ENCODE results near the gene KIT.

The KIT gene

DNA sequence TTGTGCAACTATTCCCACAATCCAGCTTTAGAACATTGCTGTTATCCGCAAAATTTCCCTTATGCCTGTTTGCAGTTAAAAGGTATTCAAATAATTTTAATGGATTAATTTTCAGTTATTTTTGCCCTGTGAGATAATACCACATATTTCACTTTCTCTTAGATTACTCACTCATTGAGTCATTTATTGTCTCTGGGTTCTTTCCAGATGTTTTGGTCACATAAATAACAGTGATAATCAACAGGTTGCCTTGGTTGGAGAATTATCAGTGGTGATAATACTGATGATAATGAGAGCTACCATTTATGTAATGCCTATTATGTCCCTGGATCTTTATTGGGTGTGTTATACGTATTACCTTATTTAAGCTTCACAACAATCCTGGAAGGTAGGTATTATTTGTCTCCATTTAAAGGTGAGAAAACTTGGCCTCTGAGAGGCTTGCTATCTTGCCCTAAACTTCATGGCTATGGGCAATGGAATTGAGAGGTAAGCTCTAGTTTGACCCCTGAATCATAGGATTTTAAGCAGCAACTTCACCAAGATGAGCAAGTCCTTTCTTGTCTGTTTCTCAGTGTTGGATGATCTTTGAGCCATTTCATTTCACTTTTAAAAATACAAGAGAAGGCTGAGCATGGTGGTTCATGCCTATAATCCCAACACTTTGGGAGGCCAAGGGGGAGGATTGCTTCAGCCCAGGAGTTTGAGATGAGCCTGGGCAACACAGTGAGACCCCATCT lies 87.4 kb downstream of the KIT start:
- no peak for DNase-seq (ENCODE audit: low spot score)

DNA sequence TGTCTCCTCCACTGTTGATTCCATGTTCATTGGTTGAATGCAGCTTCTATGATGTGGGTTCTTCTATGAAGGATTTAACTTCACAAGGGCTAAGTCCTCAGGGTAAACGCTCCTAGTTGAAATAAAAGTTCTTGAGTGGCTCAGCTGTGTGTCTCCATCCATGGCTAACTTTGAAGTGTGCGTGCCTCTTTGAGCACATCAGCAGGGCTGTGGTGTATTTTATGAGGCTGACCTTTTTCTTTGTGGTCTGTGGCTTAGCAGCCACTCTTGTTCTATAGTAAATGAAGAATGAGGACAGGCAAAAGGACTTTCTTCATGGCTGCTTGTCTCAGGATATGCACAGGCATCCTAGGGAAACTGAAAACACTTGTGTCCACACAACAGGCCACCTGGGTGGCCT lies 88.5 kb downstream of the KIT start:
- DNase-seq (ENCODE audit: low spot score), result no peak

DNA sequence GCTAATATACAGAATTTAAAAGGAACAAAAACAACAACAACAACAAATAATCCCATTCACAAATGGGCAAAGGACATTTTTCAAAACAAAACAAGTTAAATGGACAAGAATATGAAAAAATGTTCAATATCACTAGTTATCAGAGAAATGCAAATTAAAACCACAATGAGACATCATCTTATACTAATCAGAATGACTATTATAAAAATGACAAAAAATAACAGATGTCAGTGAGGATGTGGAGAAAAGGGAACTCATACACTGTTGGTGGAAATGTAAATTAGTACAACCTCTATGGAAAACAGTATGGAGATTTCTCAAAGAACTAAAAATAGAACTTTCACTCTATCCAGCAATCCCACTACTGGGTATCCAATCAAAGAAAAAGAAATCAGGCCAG lies 92.6 kb downstream of the KIT start:
- no peak for DNase-seq (ENCODE audit: low spot score)

DNA sequence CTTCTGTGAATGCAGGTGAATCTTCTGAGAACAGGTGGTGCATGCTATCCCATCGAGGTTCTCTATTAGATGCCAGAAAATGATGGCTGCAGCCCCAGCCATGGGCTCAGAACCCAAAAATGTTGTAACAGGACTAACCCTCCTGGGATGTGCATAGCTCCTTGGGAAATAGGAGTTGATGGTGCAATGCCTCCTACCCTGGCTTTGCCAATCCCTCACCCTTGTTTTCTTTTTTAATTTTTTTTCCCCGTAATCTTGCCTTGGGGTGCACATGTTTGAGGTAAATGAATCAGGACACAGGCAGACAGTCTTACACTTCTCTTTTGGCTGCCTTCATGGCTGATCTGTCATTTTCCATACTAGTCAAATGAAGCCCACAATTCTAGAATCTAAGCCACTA lies 96.6 kb downstream of the KIT start:
- no peak for DNase-seq (ENCODE audit: low spot score)

DNA sequence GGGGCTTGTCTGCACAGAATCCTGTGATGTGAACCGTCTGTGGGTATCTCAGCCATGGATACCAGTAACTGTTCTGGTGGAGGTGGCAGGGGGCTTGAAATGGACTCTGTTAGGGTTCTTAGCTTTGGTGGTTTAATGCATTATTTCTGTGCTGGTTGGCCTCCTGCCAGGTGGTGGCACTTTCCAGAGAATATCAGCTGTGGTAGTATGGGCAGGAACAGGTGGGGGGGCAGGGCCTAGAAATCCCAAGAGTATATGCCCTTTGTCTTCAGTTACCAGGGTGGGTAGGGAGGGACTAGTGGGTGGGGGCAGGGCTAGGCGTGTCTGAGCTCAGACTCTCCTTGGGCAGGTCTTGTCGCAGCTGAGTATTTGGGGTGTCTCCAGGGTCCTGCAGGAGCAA lies 106.7 kb downstream of the KIT start:
- no peak for DNase-seq (ENCODE audit: low spot score)

DNA sequence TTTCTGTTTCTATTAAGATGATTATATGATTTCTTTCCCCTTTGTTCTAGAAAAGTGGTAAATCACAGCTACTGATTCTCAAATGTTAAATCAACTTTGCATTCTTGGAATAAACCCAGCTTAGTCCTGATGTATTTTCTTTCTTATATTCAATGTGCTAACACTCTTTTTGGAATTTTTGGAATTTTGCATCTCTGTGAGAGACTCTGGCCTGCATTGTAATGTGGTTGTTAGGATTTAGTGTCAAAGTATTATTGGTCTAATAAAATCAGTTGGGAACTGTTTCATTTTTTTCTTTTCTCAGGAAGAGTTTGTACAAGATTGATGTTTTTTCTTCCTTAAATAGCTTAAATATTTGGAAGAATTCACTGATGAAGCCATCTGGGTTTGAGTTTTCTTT lies 109.6 kb downstream of the KIT start:
- no peak for DNase-seq (ENCODE audit: low spot score)

DNA sequence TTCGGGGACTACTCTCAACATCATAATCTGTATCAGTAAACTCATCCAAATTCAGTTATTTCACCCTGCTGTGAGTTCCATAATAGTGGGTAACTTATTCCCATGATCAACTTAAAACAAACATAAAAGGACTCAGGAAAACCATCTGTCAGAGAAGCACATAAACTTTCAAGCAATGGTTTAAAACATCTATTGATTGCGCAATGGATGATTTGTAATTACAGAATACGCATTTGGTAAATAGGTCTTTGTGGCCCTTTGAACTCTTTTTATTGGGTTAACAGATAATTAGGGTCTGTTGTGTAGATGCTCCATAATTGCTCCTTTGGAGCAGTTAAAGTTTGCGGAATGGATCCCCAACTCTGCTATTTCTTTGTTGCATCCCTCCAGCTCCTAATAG lies 115.3 kb downstream of the KIT start:
- DNase-seq (ENCODE audit: low spot score), result no peak

DNA sequence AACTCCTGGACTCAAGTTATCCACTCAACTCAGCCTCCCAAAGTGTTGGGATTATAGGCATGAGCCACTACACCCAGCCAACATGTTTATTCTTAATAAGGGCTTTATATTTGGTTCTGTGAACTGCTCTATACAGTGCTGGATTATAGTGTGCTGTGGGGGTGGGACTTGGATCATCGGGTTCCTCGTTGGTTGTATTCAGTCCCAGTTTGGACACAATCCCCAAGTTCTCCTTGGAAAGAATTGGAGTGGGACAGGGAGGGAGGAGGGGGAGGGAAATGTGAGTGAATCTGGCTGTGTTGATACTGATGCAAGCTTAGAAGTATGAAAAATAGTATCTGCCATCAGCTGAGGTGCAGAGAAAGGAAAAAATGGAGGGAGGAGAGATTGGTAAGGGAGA lies 121.3 kb downstream of the KIT start:
- no peak for DNase-seq (ENCODE audit: low spot score)

DNA sequence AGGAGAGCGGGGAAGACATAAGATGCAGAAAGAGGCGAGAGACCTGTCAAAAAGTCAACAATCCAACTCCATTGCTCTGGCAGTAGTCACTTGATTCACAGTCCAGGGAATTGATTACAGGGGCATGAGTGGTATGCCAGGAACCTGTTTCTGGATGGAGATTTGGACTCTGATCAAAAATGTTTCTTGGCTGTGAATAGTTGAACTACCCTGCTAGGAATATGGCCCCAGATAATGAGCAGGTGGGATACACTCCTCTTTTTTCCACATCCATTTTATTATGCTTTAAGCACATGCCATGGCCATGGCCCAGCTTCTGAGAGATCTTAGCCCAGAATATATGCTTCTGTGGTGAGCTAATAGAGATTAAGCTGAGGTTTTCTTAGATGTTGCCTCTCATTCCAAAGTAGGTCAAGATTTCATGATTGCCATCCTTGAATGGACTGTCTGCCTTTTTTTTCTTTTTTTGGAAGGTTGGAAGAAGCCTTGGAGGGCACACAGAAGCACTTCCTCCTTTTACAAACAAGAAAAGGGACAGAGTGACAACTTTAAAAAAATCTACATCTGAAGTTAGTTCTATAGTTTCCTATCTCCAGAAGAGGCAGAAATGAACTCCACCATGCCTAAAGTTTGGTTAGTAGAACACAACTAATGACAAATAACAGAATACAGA lies 121.9 kb downstream of the KIT start:
- DNase-seq (ENCODE audit: low spot score), result no peak

DNA sequence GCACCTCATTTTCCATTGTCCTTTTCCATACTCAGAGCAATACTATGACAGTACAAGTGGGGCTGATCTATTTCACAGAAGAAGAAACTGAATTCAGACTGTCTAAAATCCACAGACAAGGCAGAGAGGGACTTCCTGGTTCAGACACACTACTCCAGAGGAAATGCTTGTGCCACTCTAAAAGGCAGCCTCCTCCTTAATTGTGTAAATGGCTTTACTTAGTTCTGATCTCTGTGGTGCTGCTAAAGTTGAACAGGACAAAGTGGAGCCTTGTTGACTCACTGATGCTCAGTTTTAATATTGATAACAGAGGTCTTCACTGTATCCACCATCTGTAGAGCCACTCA lies 122.4 kb downstream of the KIT start:
- no peak for DNase-seq (ENCODE audit: low spot score)

DNA sequence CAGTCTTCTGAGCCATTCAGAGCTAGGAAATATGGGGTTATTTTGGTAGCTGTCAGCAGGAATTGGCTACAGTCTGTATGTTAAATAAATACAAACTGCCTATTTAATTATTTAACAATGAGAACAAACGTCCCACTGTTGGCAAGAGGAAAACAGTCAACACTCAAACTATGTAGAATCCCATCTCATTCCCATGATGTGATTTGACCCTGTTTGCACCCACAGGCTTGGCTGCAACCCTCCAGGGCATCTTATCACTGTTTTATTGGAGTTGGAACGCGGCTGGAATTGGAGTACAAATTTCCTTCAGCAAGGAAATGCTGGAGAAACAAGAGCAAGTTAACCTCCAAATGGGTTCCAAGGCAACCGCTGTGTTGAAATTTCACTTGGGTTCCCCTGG lies 124.0 kb downstream of the KIT start:
- DNase-seq (ENCODE audit: low spot score), result no peak

DNA sequence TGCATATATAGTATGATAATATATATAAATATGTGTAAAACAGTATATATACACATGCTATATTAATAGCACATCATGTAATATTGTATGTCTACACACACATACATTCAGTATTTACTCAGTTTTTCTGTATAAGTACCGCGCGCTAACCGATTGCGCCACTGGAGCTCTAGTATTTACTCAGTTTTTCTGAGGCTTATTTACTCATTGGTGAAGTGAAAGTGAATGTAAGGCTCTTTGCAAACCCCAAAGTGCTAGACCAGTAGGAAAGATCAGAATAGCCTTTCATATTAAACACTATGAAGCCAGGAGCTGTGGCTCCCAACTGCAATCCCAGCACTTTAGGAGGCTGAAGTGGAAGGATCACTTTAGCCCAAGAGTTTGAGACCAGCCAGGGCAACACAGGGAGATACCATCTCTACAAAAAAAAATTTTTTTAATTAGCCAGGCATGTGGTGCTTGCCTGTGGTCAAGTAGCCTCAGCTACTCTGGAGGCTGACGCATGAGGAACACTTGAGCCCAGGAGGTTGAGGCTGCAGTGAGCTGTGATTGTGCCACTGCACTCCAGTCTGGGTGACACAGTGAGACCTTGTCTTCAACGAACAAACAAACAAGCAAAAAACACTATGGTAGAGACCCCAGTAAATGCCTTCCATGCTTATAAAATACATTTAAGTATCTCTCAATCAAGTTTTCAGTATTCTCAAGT lies 125.8 kb downstream of the KIT start:
- no peak for DNase-seq (ENCODE audit: low spot score)

DNA sequence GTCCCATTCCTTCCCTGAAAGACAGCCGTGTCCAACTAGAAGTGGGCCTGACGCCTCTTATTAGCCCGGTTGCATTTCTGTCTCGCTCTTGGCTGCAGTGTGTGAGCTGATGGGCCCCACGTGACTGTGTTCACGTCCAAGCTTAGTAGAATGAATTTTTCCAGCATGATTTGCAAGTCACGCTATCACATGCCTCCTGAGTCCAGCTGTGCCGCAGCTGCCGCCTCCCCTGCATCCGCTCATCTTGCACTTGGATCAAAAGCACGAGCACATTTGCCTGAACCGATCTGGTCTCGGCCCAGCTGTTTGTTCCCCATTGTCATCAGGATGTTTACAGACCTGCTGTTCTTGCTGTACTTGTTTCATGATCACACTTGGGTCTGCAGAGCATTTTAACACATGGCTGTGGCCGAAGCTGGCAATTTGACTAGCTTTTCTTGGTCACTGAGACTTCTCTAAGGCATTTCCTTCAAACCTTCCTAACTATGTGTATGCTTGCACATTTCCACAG lies 126.5 kb downstream of the KIT start:
- DNase-seq (ENCODE audit: low spot score), result no peak

Measured in CD4-positive, alpha-beta T cell treated with Interleukin-2 at 100 ng/mL for 4 hours (primary cell).